H9 (cell line): ENCODE measurements around the gene PHF5A. TPM values are rescaled to one million over a fixed set of nuclear protein-coding genes. Genes with fewer than 3 reads are reported as not detected.

Experiments used
- DNase-seq: peaks from one replicate; pipeline ENCODE4 v3.0.0-alpha.2; 2017
- H2AFZ ChIP-seq: one replicate; pipeline ENCODE4 v1.6.1; 2013; ENCODE audit warnings: mild to moderate bottlenecking, low read length, control low read depth, moderate library complexity
- H2AK5ac ChIP-seq: 2 replicates; pipeline ENCODE4 v1.6.1; 2013; ENCODE audit warnings: low read length, control low read depth, mixed read lengths; ENCODE audit not compliant: insufficient read length
- H2BK120ac ChIP-seq: one replicate; pipeline ENCODE4 v1.6.1; 2013; ENCODE audit warnings: low read depth, mild to moderate bottlenecking, low read length, control low read depth, inconsistent platforms; ENCODE audit not compliant: poor library complexity, severe bottlenecking
- H2BK12ac ChIP-seq: 2 replicates; pipeline ENCODE4 v1.6.1; 2013; ENCODE audit warnings: low read length, control low read depth, mixed read lengths, low read depth; ENCODE audit not compliant: insufficient read length
- H2BK15ac ChIP-seq: 2 replicates; pipeline ENCODE4 v1.6.1; 2013; ENCODE audit warnings: low read depth, low read length, control low read depth
- H2BK20ac ChIP-seq: one replicate; pipeline ENCODE4 v1.6.1; 2013; ENCODE audit warnings: low read depth, mild to moderate bottlenecking, low read length, control low read depth, inconsistent platforms; ENCODE audit not compliant: poor library complexity, severe bottlenecking
- H2BK5ac ChIP-seq: 2 replicates; pipeline ENCODE4 v1.6.1; 2013; ENCODE audit warnings: low read length, control low read depth, mixed read lengths; ENCODE audit not compliant: insufficient read length
- H3K14ac ChIP-seq: 2 replicates; pipeline ENCODE4 v1.6.1; 2013; ENCODE audit warnings: low read length, control low read depth; ENCODE audit not compliant: insufficient read depth
- H3K18ac ChIP-seq: 2 replicates; pipeline ENCODE4 v1.6.1; 2013; ENCODE audit warnings: low read depth, mild to moderate bottlenecking, mixed read lengths, low read length, control low read depth; ENCODE audit not compliant: insufficient read length
- H3K23ac ChIP-seq: 2 replicates; pipeline ENCODE4 v1.6.1; 2013; ENCODE audit warnings: low read length, control low read depth, mixed read lengths, low read depth; ENCODE audit not compliant: insufficient read length
- H3K23me2 ChIP-seq: 2 replicates; pipeline ENCODE4 v1.6.1; 2013; ENCODE audit warnings: low read depth, mild to moderate bottlenecking, mixed read lengths, low read length, control low read depth; ENCODE audit not compliant: insufficient read length, poor library complexity, severe bottlenecking
- H3K27ac ChIP-seq: 2 replicates; pipeline ENCODE4 v1.5.1; 2013; ENCODE audit warnings: low read length, control low read depth, mixed read lengths, low read depth; ENCODE audit not compliant: insufficient read length
- H3K27me3 ChIP-seq: 2 replicates; pipeline ENCODE4 v1.6.1; 2013; ENCODE audit warnings: low read length, control low read depth, inconsistent platforms; ENCODE audit not compliant: insufficient read depth
- H3K4ac ChIP-seq: 2 replicates; pipeline ENCODE4 v1.6.1; 2013; ENCODE audit warnings: low read depth, mild to moderate bottlenecking, control low read depth, inconsistent platforms, low read length, moderate library complexity
- H3K4me1 ChIP-seq: 2 replicates; pipeline ENCODE4 v1.6.1; 2013; ENCODE audit warnings: low read length, control low read depth, inconsistent platforms; ENCODE audit not compliant: insufficient read depth
- H3K4me2 ChIP-seq: 2 replicates; pipeline ENCODE4 v1.6.1; 2013; ENCODE audit warnings: low read length, control low read depth, mixed read lengths; ENCODE audit not compliant: insufficient read length, insufficient read depth
- H3K56ac ChIP-seq: 2 replicates; pipeline ENCODE4 v1.6.1; 2013; ENCODE audit warnings: low read depth, mild to moderate bottlenecking, mixed read lengths, low read length, control low read depth; ENCODE audit not compliant: insufficient read length
- H3K79me1 ChIP-seq: 2 replicates; pipeline ENCODE4 v1.6.1; 2013; ENCODE audit warnings: low read depth, mild to moderate bottlenecking, moderate library complexity, low read length, control low read depth, inconsistent platforms; ENCODE audit not compliant: insufficient read depth, poor library complexity, severe bottlenecking
- H3K79me2 ChIP-seq: 2 replicates; pipeline ENCODE4 v1.6.1; 2013; ENCODE audit warnings: low read length, control low read depth, inconsistent platforms; ENCODE audit not compliant: insufficient read depth
- H3K9ac ChIP-seq: 2 replicates; pipeline ENCODE4 v1.6.1; 2013; ENCODE audit warnings: low read length, control low read depth, mixed read lengths; ENCODE audit not compliant: insufficient read length; ENCODE audit errors: extremely low read depth
- H3K9me3 ChIP-seq: one replicate; pipeline ENCODE4 v1.6.1; 2013; ENCODE audit warnings: low read depth, low read length, inconsistent platforms; ENCODE audit not compliant: control insufficient read depth
- H3T11ph ChIP-seq: one replicate; pipeline ENCODE4 v1.6.1; 2013; ENCODE audit warnings: mild to moderate bottlenecking, low read length, control low read depth, inconsistent platforms
- H4K20me1 ChIP-seq: one replicate; pipeline ENCODE4 v1.6.1; 2013; ENCODE audit not compliant: control insufficient read depth, insufficient read length, insufficient read depth
- H4K5ac ChIP-seq: 2 replicates; pipeline ENCODE4 v1.6.1; 2013; ENCODE audit warnings: low read depth, mild to moderate bottlenecking, mixed read lengths, low read length, control low read depth; ENCODE audit not compliant: insufficient read length
- H4K8ac ChIP-seq: replicated peaks from 2 replicates; pipeline ENCODE4 v1.6.1; 2013; ENCODE audit warnings: low read length, control low read depth, mixed read lengths, low read depth; ENCODE audit not compliant: insufficient read length
- H4K91ac ChIP-seq: 2 replicates; pipeline ENCODE4 v1.6.1; 2013; ENCODE audit warnings: low read depth, mild to moderate bottlenecking, moderate library complexity, mixed read lengths, low read length, control low read depth; ENCODE audit not compliant: insufficient read length
- H3K27ac Mint-ChIP-seq, 3 experiments: 2 replicates in 2 of 3; 3 replicates in 1 of 3; pipeline ENCODE4 v1.8.0; 2020 to 2021; ENCODE audit warnings: mixed read lengths in 3 of 3, mild to moderate bottlenecking in 1 of 3, moderate library complexity in 1 of 3
- H3K27me3 Mint-ChIP-seq: 2 replicates; pipeline ENCODE4 v1.8.0; 2021; ENCODE audit warnings: low read depth, mild to moderate bottlenecking, moderate library complexity, mixed read lengths
- H3K36me3 Mint-ChIP-seq, 3 experiments: 2 replicates in 2 of 3; 3 replicates in 1 of 3; pipeline ENCODE4 v1.8.0; 2020 to 2021; ENCODE audit warnings: low read depth in 3 of 3, mixed read lengths in 3 of 3; ENCODE audit not compliant: insufficient read depth in 1 of 3
- H3K4me1 Mint-ChIP-seq, 2 experiments: 2 replicates each; pipeline ENCODE4 v1.8.0; 2020; ENCODE audit warnings: mixed read lengths in 2 of 2
- H3K4me3 Mint-ChIP-seq, 2 experiments: 2 replicates in 1 of 2; 3 replicates in 1 of 2; pipeline ENCODE4 v1.8.0; 2020 to 2021; ENCODE audit warnings: mild to moderate bottlenecking in 2 of 2, mixed read lengths in 2 of 2, moderate library complexity in 1 of 2
- H3K9me3 Mint-ChIP-seq, 2 experiments: 2 replicates in 1 of 2; 3 replicates in 1 of 2; pipeline ENCODE4 v1.8.0; 2020; ENCODE audit warnings: mild to moderate bottlenecking in 2 of 2, mixed read lengths in 2 of 2, moderate library complexity in 1 of 2
- CTCF ChIP-seq: fragments of 200-600 bp; sonication (generic); conservative IDR thresholded peaks from 3 replicates; pipeline ENCODE4 v1.8.0; 2021; ENCODE audit warnings: antibody characterized with exemption, mild to moderate bottlenecking
- WGBS: extraction: QIAGEN DNeasy Blood & Tissue Kit; methylation state at CpG from one replicate; pipeline ENCODE4 v1.1.7; 2013; ENCODE audit warnings: missing lambda C conversion rate, low lambda C conversion rate, mixed read lengths; ENCODE audit not compliant: insufficient read length; ENCODE audit errors: extremely low coverage; 5-methylcytosine and 5-hydroxymethylcytosine counted together
- total RNA-seq: library from RNA; stranded (reverse); gene quantifications from 2 replicates; pipeline ENCODE4 v1.2.1, GENCODE V29; 2021

PHF5A gene
- total RNA-seq, 1 experiment from 2014 or later = 114 TPM

DNA sequence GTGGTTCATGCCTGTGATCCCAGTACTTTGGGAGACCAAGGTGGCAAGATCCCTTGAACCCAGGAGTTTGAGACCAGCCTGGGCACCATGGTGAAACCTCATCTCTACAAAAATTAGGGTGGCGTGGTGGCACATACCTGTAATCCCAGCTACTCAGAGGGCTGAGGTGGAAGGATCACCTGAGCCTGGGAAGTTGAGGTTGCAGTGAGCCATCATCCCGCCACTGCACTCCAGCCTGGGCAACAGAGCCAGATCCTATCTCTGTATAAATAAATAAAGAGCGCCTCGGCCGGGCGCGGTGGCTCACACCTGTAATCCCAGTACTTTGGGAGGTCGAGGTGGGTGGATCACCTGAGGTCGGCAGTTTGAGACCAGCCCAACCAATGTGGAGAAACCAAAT lies 49.8 kb downstream of the PHF5A start:
- Histone ChIP-seq H3K4me1 (no peaks in the 10 kb centered on the region; the same call in 1 of the 2 replicates), H3T11ph (no peak overlapping the region), H3K18ac (no peak overlapping the region), H3K23me2 (peaks cover 4% of the 10 kb centered on the region), H3K4ac (no peak overlapping the region), H3K9me3 (no peaks in the 10 kb centered on the region), H3K9ac (no peak overlapping the region), H3K14ac (no peak overlapping the region), H2BK15ac (no peak overlapping the region), H3K79me1 (no peaks in the 10 kb centered on the region), H2BK12ac (no peak overlapping the region), H3K79me2 (no peaks in the 10 kb centered on the region), H4K5ac (no peak overlapping the region), H4K8ac (no peak overlapping the region), H2BK20ac (no peak overlapping the region), H3K27ac (no peak overlapping the region), H4K20me1 (no peaks in the 10 kb centered on the region), H3K27me3 (no peaks in the 10 kb centered on the region), H3K23ac (no peak overlapping the region), H2AFZ (no peak overlapping the region), H2AK5ac (no peak overlapping the region), H2BK5ac (no peak overlapping the region), H2BK120ac (no peak overlapping the region), H4K91ac (no peak overlapping the region), H3K4me2 (no peak overlapping the region), H3K56ac (no peak overlapping the region)
- H3K4me3 Mint-ChIP-seq = no peak overlapping the region
- H3K4me1 Mint-ChIP-seq = peaks cover 9 to 10% of the 10 kb centered on the region in 2 experiments
- no peak for TF ChIP-seq CTCF
- H3K27me3 Mint-ChIP-seq = no peaks in the 10 kb centered on the region
- no peak overlapping the region for H3K27ac Mint-ChIP-seq
- DNase-seq = no peak
- peaks cover 0 to 3% (median 2%) of the 10 kb centered on the region in 3 experiments; a peak in 3 of 7 replicates for H3K36me3 Mint-ChIP-seq
- no peaks in the 10 kb centered on the region for H3K9me3 Mint-ChIP-seq
- WGBS = no CpG with 5 or more reads among the region's 9 CpGs
